HEK293 (cell line): ENCODE data around the gene CCDC149.

Source experiments
- CTCF ChIA-PET: fragments of 350-600 bp; formaldehyde crosslinking; extraction: SDS; loops from one replicate; lab custom pipeline; 2021; ENCODE audit warnings: antibody characterized with exemption; lab: Yijun Ruan, JAX
- POLR2A ChIA-PET: fragments of 300-600 bp; formaldehyde crosslinking; extraction: SDS; loops from one replicate; lab custom pipeline; 2020; ENCODE audit warnings: antibody characterized with exemption, inconsistent platforms; lab: Yijun Ruan, JAX
- H3K27ac ChIP-seq: fragments of 200-500 bp; sonication (Bioruptor generic); 2 replicates; pipeline ENCODE4 v1.5.1; 2014; ENCODE audit warnings: low read depth, low read length, control low read depth, inconsistent platforms; ENCODE audit errors: extremely low read depth
- H3K36me3 ChIP-seq, 2 experiments: fragments of 200-500 bp in 1 of 2; sonication (Bioruptor generic) in 1 of 2; 1 replicate in 1 of 2; 2 replicates in 1 of 2; pipeline ENCODE4 v1.5.1; 2014 to 2017; ENCODE audit warnings: inconsistent platforms in 2 of 2, low read length in 2 of 2; ENCODE audit not compliant: control insufficient read depth in 2 of 2, insufficient read depth in 1 of 2
- H3K4me1 ChIP-seq: fragments of 200-500 bp; sonication (Bioruptor generic); 2 replicates; pipeline ENCODE4 v1.5.1; 2014; ENCODE audit warnings: mild to moderate bottlenecking, low read length, inconsistent platforms; ENCODE audit not compliant: control insufficient read depth, insufficient read depth
- H3K4me3 ChIP-seq: 2 replicates; pipeline ENCODE4 v1.5.1; 2011; ENCODE audit warnings: low read depth, mild to moderate bottlenecking, control low read depth, low read length, moderate library complexity
- H3K9me3 ChIP-seq: fragments of 200-500 bp; sonication (Bioruptor generic); 2 replicates; pipeline ENCODE4 v1.5.1; 2014; ENCODE audit warnings: low read depth, low read length, inconsistent platforms; ENCODE audit not compliant: control insufficient read depth, insufficient read depth
- CTCF ChIP-seq: fragments of 450-650 bp; formaldehyde crosslinking; IDR thresholded peaks from 2 replicates; pipeline ENCODE4 v1.5.1; 2016; ENCODE audit warnings: missing biosample characterization, missing genetic modification characterization
- FEZF1 ChIP-seq: fragments of 450-650 bp; formaldehyde crosslinking; IDR thresholded peaks from 2 replicates; pipeline ENCODE4 v1.5.1; 2016; ENCODE audit warnings: missing biosample characterization, missing genetic modification characterization
- HOXD13 ChIP-seq: sonication (generic); formaldehyde crosslinking; IDR thresholded peaks from 2 replicates; pipeline ENCODE4 v1.8.0; 2022; ENCODE audit warnings: missing genetic modification reagents, borderline replicate concordance
- INSM2 ChIP-seq: fragments of 450-650 bp; formaldehyde crosslinking; IDR thresholded peaks from 2 replicates; pipeline ENCODE4 v1.5.1; 2016; ENCODE audit warnings: missing biosample characterization, missing genetic modification characterization
- SP2 ChIP-seq: fragments of 450-650 bp; formaldehyde crosslinking; IDR thresholded peaks from 2 replicates; pipeline ENCODE4 v1.5.1; 2016; ENCODE audit warnings: missing biosample characterization, missing genetic modification characterization
- TSHZ1 ChIP-seq: fragments of 450-650 bp; formaldehyde crosslinking; IDR thresholded peaks from 2 replicates; pipeline ENCODE4 v1.5.1; 2016; ENCODE audit warnings: missing biosample characterization, missing genetic modification characterization, borderline replicate concordance
- ZBTB1 ChIP-seq: fragments of 450-650 bp; formaldehyde crosslinking; IDR thresholded peaks from 2 replicates; pipeline ENCODE4 v1.5.1; 2016; ENCODE audit warnings: missing biosample characterization, missing genetic modification characterization
- ZFHX2 ChIP-seq: fragments of 450-650 bp; formaldehyde crosslinking; conservative IDR thresholded peaks from 2 replicates; pipeline ENCODE4 v1.5.1; 2016; ENCODE audit warnings: missing biosample characterization, missing genetic modification characterization
- ZNF132 ChIP-seq: fragments of 450-650 bp; formaldehyde crosslinking; IDR thresholded peaks from 2 replicates; pipeline ENCODE4 v1.5.1; 2017; ENCODE audit warnings: missing biosample characterization, missing genetic modification characterization, borderline replicate concordance
- ZNF169 ChIP-seq: fragments of 450-650 bp; formaldehyde crosslinking; IDR thresholded peaks from 2 replicates; pipeline ENCODE4 v1.5.1; 2016; ENCODE audit warnings: missing biosample characterization, missing genetic modification characterization
- ZNF202 ChIP-seq: fragments of 450-650 bp; formaldehyde crosslinking; IDR thresholded peaks from 2 replicates; pipeline ENCODE4 v1.5.1; 2016; ENCODE audit warnings: missing biosample characterization, missing genetic modification characterization, borderline replicate concordance
- ZNF24 ChIP-seq: fragments of 450-650 bp; formaldehyde crosslinking; IDR thresholded peaks from 2 replicates; pipeline ENCODE4 v1.5.1; 2016; ENCODE audit warnings: missing biosample characterization, missing genetic modification characterization
- ZNF37A ChIP-seq: fragments of 450-650 bp; IDR thresholded peaks from 2 replicates; pipeline ENCODE4 v1.5.1; 2018; ENCODE audit warnings: missing biosample characterization, missing genetic modification characterization
- ZNF48 ChIP-seq: fragments of 450-650 bp; formaldehyde crosslinking; IDR thresholded peaks from 2 replicates; pipeline ENCODE4 v1.5.1; 2016; ENCODE audit warnings: missing biosample characterization, missing genetic modification characterization
- ZNF510 ChIP-seq: fragments of 450-650 bp; formaldehyde crosslinking; IDR thresholded peaks from 2 replicates; pipeline ENCODE4 v1.5.1; 2018; ENCODE audit warnings: mild to moderate bottlenecking, missing genetic modification characterization, missing biosample characterization; ENCODE audit not compliant: insufficient replicate concordance
- ZNF544 ChIP-seq: fragments of 450-650 bp; formaldehyde crosslinking; IDR thresholded peaks from 2 replicates; pipeline ENCODE4 v1.5.0; 2017; ENCODE audit warnings: missing biosample characterization, missing genetic modification characterization
- ZNF571 ChIP-seq: fragments of 450-650 bp; formaldehyde crosslinking; IDR thresholded peaks from 2 replicates; pipeline ENCODE4 v1.5.0; 2017; ENCODE audit warnings: missing biosample characterization, missing genetic modification characterization
- ZNF701 ChIP-seq: fragments of 450-650 bp; formaldehyde crosslinking; IDR thresholded peaks from 2 replicates; pipeline ENCODE4 v1.5.1; 2016; ENCODE audit warnings: missing biosample characterization, missing genetic modification characterization
- TF ChIP-seq, protein P1 (sequence below): fragments of 450-650 bp; formaldehyde crosslinking; IDR thresholded peaks from 2 replicates; pipeline ENCODE4 v1.5.1; 2016; ENCODE audit warnings: missing biosample characterization, missing genetic modification characterization
- TF ChIP-seq, protein P2 (sequence below): fragments of 450-650 bp; formaldehyde crosslinking; IDR thresholded peaks from 2 replicates; pipeline ENCODE4 v1.5.1; 2017; ENCODE audit warnings: missing biosample characterization, missing genetic modification characterization

The CCDC149 gene

GRCh38 chr4:24920008-24920407 lies 7.2 kb upstream of the CCDC149 start:
- Histone ChIP-seq H3K4me1 (no peaks in the 10 kb centered on the region), H3K27ac (no peak overlapping the region)
- TF ChIP-seq ZNF571 (tag by site-specific recombination) = no peak
- no peak for TF ChIP-seq TSHZ1
- no peak for TF ChIP-seq ZNF169 (tag by site-specific recombination)
- TF ChIP-seq, all 188 proteins: peak for 0
- Histone ChIP-seq H3K4me3 (no peak overlapping the region), H3K36me3 (no peaks in the 10 kb centered on the region), H3K9me3 (no peaks in the 10 kb centered on the region)
- ChIA-PET CTCF (no interaction called here), POLR2A (no interaction called here)

- Histone ChIP-seq H3K36me3 (no peaks in the 10 kb centered on the region), H3K9me3 (no peaks in the 10 kb centered on the region), H3K4me1 (no peaks in the 10 kb centered on the region), H3K4me3 (no peak overlapping the region), H3K27ac (no peak overlapping the region)
- ChIA-PET CTCF (no interaction called here), POLR2A (no interaction called here)
- TF ChIP-seq, protein P1, sequence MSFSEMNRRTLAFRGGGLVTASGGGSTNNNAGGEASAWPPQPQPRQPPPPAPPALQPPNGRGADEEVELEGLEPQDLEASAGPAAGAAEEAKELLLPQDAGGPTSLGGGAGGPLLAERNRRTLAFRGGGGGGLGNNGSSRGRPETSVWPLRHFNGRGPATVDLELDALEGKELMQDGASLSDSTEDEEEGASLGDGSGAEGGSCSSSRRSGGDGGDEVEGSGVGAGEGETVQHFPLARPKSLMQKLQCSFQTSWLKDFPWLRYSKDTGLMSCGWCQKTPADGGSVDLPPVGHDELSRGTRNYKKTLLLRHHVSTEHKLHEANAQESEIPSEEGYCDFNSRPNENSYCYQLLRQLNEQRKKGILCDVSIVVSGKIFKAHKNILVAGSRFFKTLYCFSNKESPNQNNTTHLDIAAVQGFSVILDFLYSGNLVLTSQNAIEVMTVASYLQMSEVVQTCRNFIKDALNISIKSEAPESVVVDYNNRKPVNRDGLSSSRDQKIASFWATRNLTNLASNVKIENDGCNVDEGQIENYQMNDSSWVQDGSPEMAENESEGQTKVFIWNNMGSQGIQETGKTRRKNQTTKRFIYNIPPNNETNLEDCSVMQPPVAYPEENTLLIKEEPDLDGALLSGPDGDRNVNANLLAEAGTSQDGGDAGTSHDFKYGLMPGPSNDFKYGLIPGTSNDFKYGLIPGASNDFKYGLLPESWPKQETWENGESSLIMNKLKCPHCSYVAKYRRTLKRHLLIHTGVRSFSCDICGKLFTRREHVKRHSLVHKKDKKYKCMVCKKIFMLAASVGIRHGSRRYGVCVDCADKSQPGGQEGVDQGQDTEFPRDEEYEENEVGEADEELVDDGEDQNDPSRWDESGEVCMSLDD (tag by site-specific recombination) = no peak
- TF ChIP-seq ZNF510 (no peak), HOXD13 (no peak), ZNF701 (no peak), ZNF544 (no peak), ZBTB1 (no peak), ZNF37A (tag by site-specific recombination) (no peak)
Measured at GRCh38 chr4:24917076-24917856, 4.4 kb upstream of the CCDC149 start.

DNA sequence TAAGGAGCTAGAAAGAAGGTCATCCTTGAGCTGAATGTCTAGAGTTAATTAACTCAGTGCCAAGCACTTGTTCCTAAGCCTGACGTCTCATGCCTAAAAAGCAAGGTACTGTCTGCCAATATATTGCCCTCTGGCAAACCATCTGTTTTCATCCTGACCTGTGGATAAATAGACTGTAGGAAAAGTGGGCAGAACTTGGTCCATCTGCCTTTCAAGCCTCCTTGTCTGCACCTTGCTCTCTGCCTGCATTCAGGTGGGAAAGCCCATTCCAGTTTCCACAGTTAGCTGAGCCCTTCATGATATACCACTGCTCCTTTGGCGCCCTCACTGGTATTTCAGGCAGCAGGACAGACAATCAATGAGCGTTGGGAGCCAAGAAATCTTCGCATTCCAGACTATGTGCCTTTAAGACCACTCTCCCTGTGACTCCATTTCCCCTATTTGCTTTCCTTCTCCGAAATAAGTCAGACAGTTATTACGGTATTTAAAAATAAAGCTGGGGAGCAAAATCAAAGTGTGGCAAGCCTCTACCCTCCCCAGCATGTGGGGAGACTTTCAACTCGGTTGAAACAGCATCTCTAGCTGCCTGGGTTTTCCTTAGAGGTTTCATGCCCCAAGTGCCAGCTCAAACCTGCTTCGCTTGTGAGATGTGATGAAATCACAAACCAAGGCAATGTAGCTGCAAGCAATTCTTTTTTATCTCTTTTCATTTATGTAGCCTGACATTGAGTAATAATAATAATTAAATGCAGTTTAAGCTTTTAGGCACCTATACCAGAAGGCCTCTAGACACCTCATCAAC lies 2.5 kb upstream of the CCDC149 start:
- no peak overlapping the region for H3K27ac ChIP-seq
- H3K4me3 ChIP-seq = no peak overlapping the region
- H3K4me1 ChIP-seq = no peaks in the 10 kb centered on the region
- no peaks in the 10 kb centered on the region for H3K9me3 ChIP-seq
- ChIA-PET POLR2A (no interaction called here), CTCF (interaction anchor here (0.6 to 0.8 kb wide), 2 partner anchors 684 to 1041 kb away, joined by 3 read pairs; no protein-coding TSS in a partner anchor)
- no peaks in the 10 kb centered on the region for H3K36me3 ChIP-seq
- TF ChIP-seq ZNF132 (no peak), CTCF (tag by site-specific recombination) (no peak), FEZF1 (no peak), ZNF24 (tag by site-specific recombination) (no peak), ZNF48 (no peak), ZFHX2 (tag by site-specific recombination) (no peak), INSM2 (tag by site-specific recombination) (no peak), ZNF202 (tag by site-specific recombination) (no peak), SP2 (tag by site-specific recombination) (no peak)
- TF ChIP-seq, protein P2, sequence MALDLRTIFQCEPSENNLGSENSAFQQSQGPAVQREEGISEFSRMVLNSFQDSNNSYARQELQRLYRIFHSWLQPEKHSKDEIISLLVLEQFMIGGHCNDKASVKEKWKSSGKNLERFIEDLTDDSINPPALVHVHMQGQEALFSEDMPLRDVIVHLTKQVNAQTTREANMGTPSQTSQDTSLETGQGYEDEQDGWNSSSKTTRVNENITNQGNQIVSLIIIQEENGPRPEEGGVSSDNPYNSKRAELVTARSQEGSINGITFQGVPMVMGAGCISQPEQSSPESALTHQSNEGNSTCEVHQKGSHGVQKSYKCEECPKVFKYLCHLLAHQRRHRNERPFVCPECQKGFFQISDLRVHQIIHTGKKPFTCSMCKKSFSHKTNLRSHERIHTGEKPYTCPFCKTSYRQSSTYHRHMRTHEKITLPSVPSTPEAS = no peak
